Endodermal cell (in vitro differentiated cells): Measurements from ENCODE around the gene RASAL3. TPM values are rescaled to one million over a fixed set of nuclear protein-coding genes. Genes with fewer than 3 reads are reported as not detected.
A peak's percentile ranks its signal among the peaks of the same experiment; 100 is the strongest.

Experiments used
- DNase-seq: peaks from one replicate; pipeline ENCODE4 v3.0.0-alpha.2; 2017
- H3K27ac ChIP-seq: 2 replicates; pipeline ENCODE4 v1.5.1; 2013; ENCODE audit warnings: mild to moderate bottlenecking, low read depth, low read length, moderate library complexity
- H3K27me3 ChIP-seq: 2 replicates; pipeline ENCODE4 v1.6.1; 2013; ENCODE audit warnings: mild to moderate bottlenecking, low read length, moderate library complexity; ENCODE audit not compliant: insufficient read depth, control insufficient read depth, poor library complexity, severe bottlenecking
- H3K36me3 ChIP-seq: 2 replicates; pipeline ENCODE4 v1.7.0; 2013; ENCODE audit warnings: mild to moderate bottlenecking, low read length, moderate library complexity; ENCODE audit not compliant: control insufficient read depth, insufficient read depth
- H3K4me1 ChIP-seq: one replicate; pipeline ENCODE4 v1.7.0; 2013; ENCODE audit warnings: low read length; ENCODE audit not compliant: control insufficient read depth, insufficient read depth
- H3K4me3 ChIP-seq: 2 replicates; pipeline ENCODE4 v1.5.1; 2013; ENCODE audit warnings: mild to moderate bottlenecking, low read length, moderate library complexity
- H3K9ac ChIP-seq: 2 replicates; pipeline ENCODE4 v1.6.1; 2013; ENCODE audit warnings: mild to moderate bottlenecking, low read length, moderate library complexity; ENCODE audit not compliant: poor library complexity, severe bottlenecking; ENCODE audit errors: extremely low read depth
- H3K9me3 ChIP-seq: 2 replicates; pipeline ENCODE4 v1.6.1; 2013; ENCODE audit warnings: mild to moderate bottlenecking, low read length, moderate library complexity; ENCODE audit not compliant: control insufficient read depth
- H3K27ac Mint-ChIP-seq: 2 replicates; pipeline ENCODE4 v1.8.0; 2020; ENCODE audit warnings: mixed read lengths
- H3K27me3 Mint-ChIP-seq: 2 replicates; pipeline ENCODE4 v1.8.0; 2021; ENCODE audit warnings: mild to moderate bottlenecking, mixed read lengths; ENCODE audit not compliant: insufficient read depth
- H3K36me3 Mint-ChIP-seq: 2 replicates; pipeline ENCODE4 v1.8.0; 2020; ENCODE audit warnings: low read depth, mixed read lengths
- H3K4me1 Mint-ChIP-seq: 2 replicates; pipeline ENCODE4 v1.8.0; 2020; ENCODE audit warnings: mixed read lengths
- H3K4me3 Mint-ChIP-seq: 2 replicates; pipeline ENCODE4 v1.8.0; 2020; ENCODE audit warnings: mild to moderate bottlenecking, moderate library complexity, mixed read lengths
- H3K9me3 Mint-ChIP-seq: 2 replicates; pipeline ENCODE4 v1.8.0; 2020; ENCODE audit warnings: mild to moderate bottlenecking, mixed read lengths
- WGBS, 2 experiments: methylation state at CpG; one replicate each; pipeline versions ENCODE4 v1.1.5 to v1.1.7; 2013; ENCODE audit warnings: missing lambda C conversion rate in 2 of 2, mixed read lengths in 1 of 2; ENCODE audit not compliant: insufficient coverage in 1 of 2, insufficient read length in 1 of 2; 5-methylcytosine and 5-hydroxymethylcytosine counted together
- total RNA-seq, 2 donors: library from RNA; stranded (reverse); fragmentation: NEBNext Ultra II Directional in 1 of 2; extraction: Animal tissue kit (Norgen Biotek cat#: 25700) in 1 of 2; gene quantifications; 2 replicates in 1 of 2; 3 replicates in 1 of 2; pipeline ENCODE4 v1.2.1, GENCODE V29; 2021
- TF ChIP-seq, protein P1 (sequence below): fragments of 200-600 bp; sonication (generic); conservative IDR thresholded peaks from 2 replicates; pipeline ENCODE4 v1.5.0; 2021; ENCODE audit warnings: antibody characterized with exemption, mild to moderate bottlenecking

Gene RASAL3
- total RNA-seq, 2 donors from 2014 or later = not detected

DNA sequence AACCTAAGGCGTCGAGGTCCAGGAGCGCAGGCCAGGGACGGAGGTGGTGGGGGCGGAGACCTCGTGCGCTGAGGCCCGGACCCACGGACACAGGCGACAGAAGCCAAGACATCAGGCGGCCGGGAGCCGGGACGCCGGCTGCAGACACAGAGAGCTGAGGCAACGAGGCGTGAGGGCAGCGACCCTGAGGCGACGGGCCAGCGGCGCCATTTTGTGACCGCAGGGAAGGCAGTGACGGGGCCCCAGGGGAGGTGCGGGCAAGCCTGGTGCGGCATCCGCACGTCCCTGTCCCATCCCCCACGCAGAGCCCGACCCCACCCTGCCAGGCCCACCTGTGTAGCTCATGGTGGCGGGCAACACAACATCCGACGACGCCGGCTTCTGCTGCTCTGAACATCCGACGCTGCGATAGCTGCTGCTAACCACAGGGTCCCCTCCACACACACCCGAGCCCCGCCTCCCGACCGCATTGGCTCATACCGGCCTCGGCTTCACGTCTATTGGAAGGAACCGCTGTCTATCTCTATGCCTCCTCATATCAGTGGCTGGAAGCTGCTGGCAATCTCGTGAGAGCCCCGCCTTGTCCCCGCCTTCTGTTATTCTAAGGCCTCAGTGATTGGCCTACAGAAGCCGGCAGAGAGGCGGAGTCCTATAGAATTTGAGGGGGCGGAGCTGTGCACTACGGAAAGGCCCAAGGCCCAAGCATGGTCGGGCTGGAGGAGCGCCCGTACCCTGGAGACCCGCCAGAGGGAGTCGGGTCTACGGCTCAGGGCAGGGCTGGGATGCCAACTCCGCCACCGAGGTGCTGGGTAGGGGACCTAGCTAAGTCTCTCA, 45.5 kb downstream of the RASAL3 start, which contains the start of gene AKAP8L:
Gene AKAP8L, minus strand, starts transcription at position 410 of the 834 bp plus-strand sequence. Its CDS starts 65 bp downstream, at position 345.
- H3K4me1 ChIP-seq = peaks cover 3% of the 10 kb centered on the region
- peaks cover 31% of the 10 kb centered on the region for H3K36me3 ChIP-seq
- no peaks in the 10 kb centered on the region for H3K27me3 Mint-ChIP-seq
- peaks cover 33% of the 10 kb centered on the region for H3K36me3 Mint-ChIP-seq
- peak within 1 kb of the TSS; percentile 97 for H3K9ac ChIP-seq
- peak within 1 kb of the TSS; percentile 91 for H3K4me3 ChIP-seq
- TF ChIP-seq, protein P1, sequence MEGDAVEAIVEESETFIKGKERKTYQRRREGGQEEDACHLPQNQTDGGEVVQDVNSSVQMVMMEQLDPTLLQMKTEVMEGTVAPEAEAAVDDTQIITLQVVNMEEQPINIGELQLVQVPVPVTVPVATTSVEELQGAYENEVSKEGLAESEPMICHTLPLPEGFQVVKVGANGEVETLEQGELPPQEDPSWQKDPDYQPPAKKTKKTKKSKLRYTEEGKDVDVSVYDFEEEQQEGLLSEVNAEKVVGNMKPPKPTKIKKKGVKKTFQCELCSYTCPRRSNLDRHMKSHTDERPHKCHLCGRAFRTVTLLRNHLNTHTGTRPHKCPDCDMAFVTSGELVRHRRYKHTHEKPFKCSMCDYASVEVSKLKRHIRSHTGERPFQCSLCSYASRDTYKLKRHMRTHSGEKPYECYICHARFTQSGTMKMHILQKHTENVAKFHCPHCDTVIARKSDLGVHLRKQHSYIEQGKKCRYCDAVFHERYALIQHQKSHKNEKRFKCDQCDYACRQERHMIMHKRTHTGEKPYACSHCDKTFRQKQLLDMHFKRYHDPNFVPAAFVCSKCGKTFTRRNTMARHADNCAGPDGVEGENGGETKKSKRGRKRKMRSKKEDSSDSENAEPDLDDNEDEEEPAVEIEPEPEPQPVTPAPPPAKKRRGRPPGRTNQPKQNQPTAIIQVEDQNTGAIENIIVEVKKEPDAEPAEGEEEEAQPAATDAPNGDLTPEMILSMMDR = peak; percentile 86
- peaks cover 8% of the 10 kb centered on the region for H3K9me3 Mint-ChIP-seq
- peak within 1 kb of the TSS; percentile 99 for H3K27ac Mint-ChIP-seq
- WGBS, 2 experiments = 1 to 2% methylated on average over 39 to 61 of the region's 61 CpGs
- H3K27ac ChIP-seq = peak within 1 kb of the TSS; percentile 84
- peaks cover 9% of the 10 kb centered on the region for H3K9me3 ChIP-seq
- no peaks in the 10 kb centered on the region for H3K27me3 ChIP-seq
- peaks cover 9% of the 10 kb centered on the region for H3K4me1 Mint-ChIP-seq
- DNase-seq = peak; percentile 100
- peak within 1 kb of the TSS; percentile 93 for H3K4me3 Mint-ChIP-seq

DNA sequence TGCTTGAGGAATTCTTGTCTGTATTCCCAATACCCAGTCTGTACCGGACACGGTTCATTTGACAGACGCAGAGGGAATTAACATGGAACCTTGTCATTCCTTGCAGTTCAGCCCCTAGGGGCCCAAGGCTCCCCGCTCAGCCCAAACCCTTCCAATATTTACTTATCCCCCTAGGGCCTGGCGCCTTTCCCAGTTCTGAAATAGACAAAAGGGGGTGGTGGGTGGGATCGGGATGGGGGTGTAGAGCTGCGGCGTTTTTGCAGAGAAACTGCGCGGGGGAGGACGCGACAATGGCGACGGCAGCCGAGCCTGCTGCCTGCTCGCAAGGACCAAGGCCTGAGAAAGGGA, 46.1 kb downstream of the RASAL3 start:
- H3K27ac Mint-ChIP-seq = peak overlapping the region; percentile 99
- Histone ChIP-seq H3K27me3 (no peaks in the 10 kb centered on the region), H3K4me1 (peaks cover 6% of the 10 kb centered on the region), H3K27ac (peak overlapping the region; percentile 84), H3K9me3 (peaks cover 3% of the 10 kb centered on the region), H3K36me3 (peaks cover 25% of the 10 kb centered on the region), H3K9ac (peak overlapping the region; percentile 97), H3K4me3 (peak overlapping the region; percentile 91)
- peaks cover 14% of the 10 kb centered on the region for H3K4me1 Mint-ChIP-seq
- no peak for DNase-seq
- H3K36me3 Mint-ChIP-seq = peaks cover 28% of the 10 kb centered on the region
- WGBS, 2 experiments = 0 to 4% methylated on average over 8 to 15 of the region's 16 CpGs
- peak overlapping the region; percentile 93 for H3K4me3 Mint-ChIP-seq
- TF ChIP-seq, protein P1 = no peak
- peaks cover 5% of the 10 kb centered on the region for H3K9me3 Mint-ChIP-seq
- no peaks in the 10 kb centered on the region for H3K27me3 Mint-ChIP-seq

- Histone ChIP-seq H3K9ac (peak overlapping the region; percentile 97), H3K4me3 (peak overlapping the region; percentile 91), H3K9me3 (no peaks in the 10 kb centered on the region), H3K4me1 (peaks cover 9% of the 10 kb centered on the region), H3K27me3 (no peaks in the 10 kb centered on the region), H3K36me3 (peaks cover 20% of the 10 kb centered on the region), H3K27ac (peak overlapping the region; percentile 84)
- Mint-ChIP-seq H3K27ac (peak overlapping the region; percentile 99), H3K27me3 (no peaks in the 10 kb centered on the region), H3K4me3 (peak overlapping the region; percentile 93), H3K36me3 (peaks cover 23% of the 10 kb centered on the region), H3K9me3 (peaks cover under 1% of the 10 kb centered on the region), H3K4me1 (peaks cover 19% of the 10 kb centered on the region)
- 24 to 38% methylated on average over 9 of the region's 9 CpGs for WGBS, 2 experiments
- TF ChIP-seq, protein P1 = no peak
- no peak for DNase-seq
These were observed 46.6 kb downstream of the RASAL3 start for GRCh38 chr19:15417699-15418098.
